Measurements from ENCODE around the gene UNC5C. TPM values are rescaled to one million over a fixed set of nuclear protein-coding genes. Genes with fewer than 3 reads are reported as not detected.

The UNC5C gene
- total RNA-seq, 1 donor from 2014 or later, result 12.0 TPM

DNA sequence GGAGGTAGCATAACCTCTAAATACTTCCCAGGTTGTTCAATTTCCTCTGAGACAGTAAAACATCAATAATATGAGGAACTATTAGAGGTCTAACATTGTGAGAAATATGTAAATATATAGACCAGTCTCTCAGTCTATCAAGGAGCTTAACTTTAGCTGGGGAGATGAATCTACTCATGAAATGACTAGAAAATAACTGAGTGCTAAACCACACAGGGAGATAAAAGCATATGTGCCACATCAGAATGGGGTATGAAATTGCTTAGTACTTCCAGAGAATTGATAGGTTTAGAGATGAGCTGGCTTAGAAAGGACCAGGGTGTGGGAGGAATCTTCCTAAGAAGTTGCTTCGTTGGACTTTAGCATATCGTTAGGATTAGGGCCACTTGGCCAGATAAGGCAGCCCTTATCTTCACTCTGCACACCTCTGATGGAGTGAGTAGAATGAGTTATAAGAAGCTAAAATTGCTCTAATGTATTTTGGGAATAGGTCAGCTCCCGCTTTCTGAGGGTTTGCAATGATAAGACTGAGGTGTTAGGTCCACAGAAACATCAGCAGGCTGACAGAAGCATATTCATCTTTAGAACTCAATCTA lies 299.2 kb downstream of the UNC5C start:
- Histone ChIP-seq H3K4me3 (no peak overlapping the region), H3K36me3 (no peaks in the 10 kb centered on the region), H3K4me1 (no peaks in the 10 kb centered on the region), H3K27me3 (no peaks in the 10 kb centered on the region), H3K9me3 (no peaks in the 10 kb centered on the region), H3K27ac (no peak overlapping the region)
- no peak for DNase-seq (ENCODE audit: extremely low spot score in 2 of 2)
- no peak for TF ChIP-seq POLR2A (IDR thresholded peaks at IDR 0.05)
- TF ChIP-seq, protein P1, sequence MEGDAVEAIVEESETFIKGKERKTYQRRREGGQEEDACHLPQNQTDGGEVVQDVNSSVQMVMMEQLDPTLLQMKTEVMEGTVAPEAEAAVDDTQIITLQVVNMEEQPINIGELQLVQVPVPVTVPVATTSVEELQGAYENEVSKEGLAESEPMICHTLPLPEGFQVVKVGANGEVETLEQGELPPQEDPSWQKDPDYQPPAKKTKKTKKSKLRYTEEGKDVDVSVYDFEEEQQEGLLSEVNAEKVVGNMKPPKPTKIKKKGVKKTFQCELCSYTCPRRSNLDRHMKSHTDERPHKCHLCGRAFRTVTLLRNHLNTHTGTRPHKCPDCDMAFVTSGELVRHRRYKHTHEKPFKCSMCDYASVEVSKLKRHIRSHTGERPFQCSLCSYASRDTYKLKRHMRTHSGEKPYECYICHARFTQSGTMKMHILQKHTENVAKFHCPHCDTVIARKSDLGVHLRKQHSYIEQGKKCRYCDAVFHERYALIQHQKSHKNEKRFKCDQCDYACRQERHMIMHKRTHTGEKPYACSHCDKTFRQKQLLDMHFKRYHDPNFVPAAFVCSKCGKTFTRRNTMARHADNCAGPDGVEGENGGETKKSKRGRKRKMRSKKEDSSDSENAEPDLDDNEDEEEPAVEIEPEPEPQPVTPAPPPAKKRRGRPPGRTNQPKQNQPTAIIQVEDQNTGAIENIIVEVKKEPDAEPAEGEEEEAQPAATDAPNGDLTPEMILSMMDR (IDR thresholded peaks at IDR 0.05), result no peak
- TF ChIP-seq POLR2AphosphoS5 (IDR thresholded peaks at IDR 0.05; ENCODE audit: insufficient read depth in 1 of 2, low read depth in 1 of 2), result no peak
- intact Hi-C loops (cut with DNase I), result no loop called here

DNA sequence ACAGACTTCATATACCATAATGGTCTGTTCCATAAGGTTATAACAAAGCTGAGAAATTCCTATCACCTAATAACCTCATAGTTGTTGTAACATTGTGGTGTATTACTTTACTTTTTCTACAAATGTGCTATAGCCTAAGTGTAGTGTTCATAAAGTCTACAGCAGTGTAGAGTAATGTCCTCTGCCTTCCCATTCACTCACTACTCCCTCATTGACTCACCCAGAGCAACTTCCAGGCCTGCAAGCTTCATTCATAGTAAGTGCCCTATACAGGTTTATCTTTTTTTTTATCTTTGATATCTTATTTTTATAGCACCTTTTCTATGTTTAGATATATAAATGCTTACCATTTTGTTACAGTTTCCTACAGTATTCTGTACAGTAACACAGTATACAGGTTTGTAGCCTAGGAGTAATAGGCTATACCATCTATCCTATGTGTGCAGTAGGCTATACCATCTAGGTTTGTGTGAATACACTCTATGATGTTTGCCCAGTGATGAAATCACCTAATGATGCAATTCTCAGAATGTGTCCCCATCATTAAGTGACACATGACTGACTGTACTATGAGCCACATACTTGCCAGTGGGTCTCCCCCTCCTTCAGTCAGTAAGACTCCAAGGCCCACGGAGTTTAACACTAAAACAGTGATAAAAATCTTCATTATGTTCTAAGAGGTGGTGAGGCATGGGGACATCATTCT lies 299.9 kb downstream of the UNC5C start:
- Histone ChIP-seq H3K9me3 (no peaks in the 10 kb centered on the region), H3K27me3 (no peaks in the 10 kb centered on the region), H3K4me1 (no peaks in the 10 kb centered on the region), H3K27ac (no peak overlapping the region), H3K4me3 (no peak overlapping the region), H3K36me3 (no peaks in the 10 kb centered on the region)
- TF ChIP-seq POLR2AphosphoS5 (IDR thresholded peaks at IDR 0.05; ENCODE audit: insufficient read depth in 1 of 2, low read depth in 1 of 2) (no peak), POLR2A (IDR thresholded peaks at IDR 0.05) (no peak)
- TF ChIP-seq, protein P1 (IDR thresholded peaks at IDR 0.05), result no peak
- no peak for DNase-seq (ENCODE audit: extremely low spot score in 2 of 2)
- intact Hi-C loops (cut with DNase I), result no loop called here

DNA sequence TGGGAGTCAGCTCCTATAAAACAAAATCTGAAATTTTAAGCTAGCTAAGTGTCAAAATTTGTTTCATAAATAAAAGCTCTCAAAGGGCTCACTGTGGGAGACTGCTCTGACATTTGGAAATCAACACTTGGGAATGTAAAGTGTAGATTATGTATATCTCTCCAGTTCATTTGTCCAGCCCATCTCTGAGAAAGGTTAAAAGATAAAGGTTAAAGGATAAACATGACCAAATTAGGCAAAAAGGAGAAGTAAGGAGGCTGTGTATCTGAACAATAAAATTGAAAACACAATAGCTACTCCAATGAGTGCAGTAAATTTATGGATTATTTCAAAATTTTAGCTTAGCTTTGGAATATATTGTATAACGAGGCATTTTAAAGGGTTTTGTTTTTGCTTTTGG lies 304.9 kb downstream of the UNC5C start:
- TF ChIP-seq, protein P1 (IDR thresholded peaks at IDR 0.05), result no peak
- TF ChIP-seq POLR2AphosphoS5 (IDR thresholded peaks at IDR 0.05; ENCODE audit: insufficient read depth in 1 of 2, low read depth in 1 of 2) (no peak), POLR2A (IDR thresholded peaks at IDR 0.05) (no peak)
- H3K4me1 ChIP-seq, result no peaks in the 10 kb centered on the region
- intact Hi-C loops (cut with DNase I), result no loop called here

DNA sequence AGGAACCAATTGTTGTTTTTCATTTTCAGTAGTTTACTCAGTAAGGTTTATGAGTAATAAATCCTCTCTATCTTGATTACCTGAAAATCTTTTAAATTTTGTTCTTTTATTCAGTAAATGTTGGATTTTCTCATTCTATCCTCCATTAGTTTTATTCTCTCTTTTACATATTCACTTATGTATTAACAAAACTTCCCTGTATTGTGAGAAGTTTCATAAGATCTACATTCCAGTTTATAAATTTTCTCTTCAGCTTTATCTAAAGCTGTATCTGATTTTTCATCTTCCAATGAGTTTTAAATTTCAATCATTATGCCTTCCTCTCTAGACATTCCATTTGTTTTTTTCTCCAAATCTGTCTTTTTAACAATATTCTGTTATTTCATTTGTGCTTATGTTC lies 310.2 kb downstream of the UNC5C start:
- intact Hi-C loops (cut with DNase I), result no loop called here
- H3K36me3 ChIP-seq, result no peaks in the 10 kb centered on the region
- H3K4me3 ChIP-seq, result no peak overlapping the region
- no peaks in the 10 kb centered on the region for H3K27me3 ChIP-seq
- H3K9me3 ChIP-seq, result no peaks in the 10 kb centered on the region
- no peaks in the 10 kb centered on the region for H3K4me1 ChIP-seq
- no peak overlapping the region for H3K27ac ChIP-seq
- DNase-seq (ENCODE audit: extremely low spot score in 2 of 2), result no peak
- no peak for TF ChIP-seq POLR2AphosphoS5 (IDR thresholded peaks at IDR 0.05; ENCODE audit: insufficient read depth in 1 of 2, low read depth in 1 of 2)
- no peak for TF ChIP-seq POLR2A (IDR thresholded peaks at IDR 0.05)
- TF ChIP-seq, protein P1 (IDR thresholded peaks at IDR 0.05), result no peak

More for the DNA sequence above, 304.9 kb downstream of the UNC5C start:
- Histone ChIP-seq H3K27ac (no peak overlapping the region), H3K36me3 (no peaks in the 10 kb centered on the region), H3K27me3 (no peaks in the 10 kb centered on the region), H3K4me3 (no peak overlapping the region), H3K9me3 (no peaks in the 10 kb centered on the region)
- DNase-seq (ENCODE audit: extremely low spot score in 2 of 2), result no peak

Data from vagina (tissue), 2 donors.